CD4-positive, alpha-beta T cell treated with Interleukin-6 at 100 ng/mL for 8 hours (primary cell): ENCODE results near the gene ARF3.

Experiments used
- DNase-seq: peaks from one replicate; pipeline ENCODE4 v3.0.0-alpha.2; 2020; ENCODE audit warnings: mixed read lengths, low spot score

The ARF3 gene

DNA sequence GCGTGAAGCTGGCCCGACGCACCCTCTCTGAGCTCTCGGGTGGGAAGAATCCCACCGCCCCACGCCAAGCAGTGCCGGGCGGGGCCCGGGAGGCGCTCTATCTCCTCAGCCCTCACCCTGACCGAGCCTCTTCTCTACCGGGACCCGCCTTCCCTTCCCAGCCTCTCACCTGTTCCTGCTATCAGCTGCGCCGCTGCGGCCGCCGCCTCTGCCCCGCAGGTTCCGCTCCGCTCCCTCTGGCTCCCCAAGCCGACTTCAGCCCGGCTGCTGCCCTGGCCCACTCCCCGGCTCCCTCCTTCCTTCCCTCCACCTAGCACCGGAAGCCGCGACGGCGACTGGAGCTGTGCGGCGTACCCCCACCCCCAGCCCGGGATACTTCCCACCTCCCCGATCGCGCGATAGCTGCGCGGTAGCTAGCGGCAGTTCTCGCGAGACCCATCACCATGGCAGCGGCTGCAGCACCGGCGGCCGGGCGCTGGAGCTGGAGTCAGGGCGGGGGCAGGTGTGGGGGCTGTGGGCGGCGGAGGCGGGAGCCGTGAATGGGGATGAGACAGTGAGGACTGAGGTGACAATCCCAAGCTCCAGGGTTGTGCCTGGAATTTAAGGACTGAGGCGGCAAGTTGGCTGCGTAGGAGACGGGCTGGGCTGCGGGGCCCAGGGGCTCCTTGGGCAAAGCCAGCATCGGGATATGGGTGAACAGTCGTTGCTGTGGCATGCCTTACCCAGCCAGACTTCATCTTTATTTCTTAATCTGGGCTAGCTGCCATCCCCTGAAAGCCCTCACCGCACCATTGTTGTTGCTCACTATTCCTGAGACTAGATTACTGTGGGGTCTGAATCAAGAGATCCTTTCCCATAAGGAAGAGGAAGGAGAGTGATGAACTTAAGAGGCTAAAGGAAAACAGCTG, at the start of gene ARF3:
ARF3 (minus strand) TSS at position 347 of the 908 bp plus-strand sequence. CDS start 16,392 bp downstream, outside the sequence.
- peak; percentile 92 for DNase-seq

DNA sequence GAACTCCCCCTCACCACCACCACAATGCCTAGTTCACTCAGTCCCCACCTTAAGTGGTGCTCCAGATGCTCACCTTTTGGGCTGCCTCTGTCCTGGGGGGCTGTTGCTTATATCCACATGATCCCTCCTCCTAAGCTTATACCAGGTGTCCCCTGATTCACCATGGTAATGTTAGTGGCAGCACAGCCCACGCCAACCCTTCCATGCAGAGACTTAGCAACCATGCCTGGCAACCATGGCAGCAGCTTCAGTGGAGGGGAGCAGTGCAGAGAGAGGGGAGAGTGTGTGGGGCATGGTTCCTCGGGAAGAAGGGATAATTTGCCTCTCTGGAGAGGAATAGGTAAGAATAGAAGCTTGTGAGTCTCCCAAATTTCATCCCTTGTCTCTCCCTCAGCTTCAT, 43.1 kb upstream of the ARF3 start:
- DNase-seq, result no peak

DNA sequence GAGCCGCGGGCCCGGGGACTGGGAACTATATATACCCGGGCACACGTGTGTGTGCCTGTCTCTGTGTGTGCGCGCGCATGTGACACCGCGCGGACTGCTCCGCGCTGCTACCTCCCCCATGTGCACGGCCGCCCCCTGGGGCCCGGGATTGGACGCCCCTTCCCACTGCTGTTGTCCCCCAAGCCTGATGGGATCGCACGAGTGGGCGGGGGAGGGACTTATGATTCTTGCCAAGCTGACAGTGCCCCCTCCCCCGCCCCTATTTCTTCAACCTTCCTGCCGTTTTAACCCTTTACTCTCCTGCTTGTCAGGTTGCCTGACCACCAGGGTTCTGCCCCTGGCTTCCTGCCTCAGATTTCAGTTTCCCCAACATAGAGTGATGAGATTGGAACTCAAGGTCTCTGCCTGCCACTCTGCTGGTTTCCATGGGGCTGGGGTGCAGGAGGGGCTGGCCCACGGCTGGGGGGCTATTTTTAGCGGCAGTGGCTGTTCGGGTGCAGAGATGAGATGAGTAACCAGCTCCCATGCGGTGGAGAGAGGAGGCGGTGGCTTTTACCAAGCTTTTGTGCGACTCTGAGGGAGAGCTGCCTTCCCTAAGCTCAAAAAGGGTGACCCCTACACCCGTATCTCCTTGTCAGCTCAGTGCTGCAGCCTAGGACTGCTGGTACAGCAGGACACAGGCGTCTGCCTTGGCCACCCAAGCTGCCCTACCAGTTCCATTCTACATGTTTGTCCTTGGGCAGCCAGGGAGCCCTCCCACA, 42.3 kb upstream of the ARF3 start, which contains the start of gene DDN:
DDN (minus strand) TSS at position 5 of the 761 bp plus-strand sequence. CDS start 88 bp downstream, outside the sequence.
- no peak for DNase-seq

DNA sequence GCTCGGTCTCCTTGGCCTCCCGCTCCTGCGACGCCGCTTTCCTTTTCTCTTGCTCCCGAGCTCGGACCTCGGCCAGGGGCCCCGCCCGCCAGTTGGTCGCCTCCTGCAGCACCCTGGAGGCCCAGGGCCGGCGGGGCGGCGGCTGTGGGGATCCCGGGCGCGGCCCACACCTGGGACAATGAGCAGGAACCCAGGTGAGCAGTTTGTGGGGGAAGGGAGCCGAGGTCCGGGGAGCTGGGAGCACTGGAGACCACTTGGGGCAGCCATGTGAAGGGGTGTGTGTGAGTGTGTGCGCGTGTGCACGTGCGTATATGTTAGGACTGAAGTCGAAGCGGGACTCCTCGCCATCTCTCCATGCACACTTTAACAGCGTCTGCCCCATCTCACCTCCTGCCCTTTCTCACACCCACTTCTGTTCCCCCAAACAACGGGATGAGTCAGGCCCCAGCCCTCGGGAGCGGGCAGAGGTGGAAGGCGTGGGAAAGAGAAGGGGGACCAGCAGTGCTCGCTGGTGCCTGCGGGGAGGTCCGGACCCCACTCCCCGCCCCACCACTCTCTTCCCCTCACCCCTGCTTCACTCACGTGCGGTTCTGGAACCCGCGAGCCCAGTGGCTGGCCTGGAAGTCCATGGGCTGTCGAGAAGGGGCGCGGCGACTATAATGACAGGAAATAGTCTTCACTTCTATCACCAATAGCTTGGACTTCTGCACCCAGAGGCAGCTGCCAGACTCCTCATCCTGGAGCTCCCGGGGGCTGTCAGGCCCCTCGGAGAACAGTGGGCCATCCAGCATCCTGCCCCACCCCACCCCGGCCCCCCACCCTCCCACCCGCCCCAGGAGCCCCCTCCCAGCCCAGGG, 41.4 kb upstream of the ARF3 start:
- no peak for DNase-seq

DNA sequence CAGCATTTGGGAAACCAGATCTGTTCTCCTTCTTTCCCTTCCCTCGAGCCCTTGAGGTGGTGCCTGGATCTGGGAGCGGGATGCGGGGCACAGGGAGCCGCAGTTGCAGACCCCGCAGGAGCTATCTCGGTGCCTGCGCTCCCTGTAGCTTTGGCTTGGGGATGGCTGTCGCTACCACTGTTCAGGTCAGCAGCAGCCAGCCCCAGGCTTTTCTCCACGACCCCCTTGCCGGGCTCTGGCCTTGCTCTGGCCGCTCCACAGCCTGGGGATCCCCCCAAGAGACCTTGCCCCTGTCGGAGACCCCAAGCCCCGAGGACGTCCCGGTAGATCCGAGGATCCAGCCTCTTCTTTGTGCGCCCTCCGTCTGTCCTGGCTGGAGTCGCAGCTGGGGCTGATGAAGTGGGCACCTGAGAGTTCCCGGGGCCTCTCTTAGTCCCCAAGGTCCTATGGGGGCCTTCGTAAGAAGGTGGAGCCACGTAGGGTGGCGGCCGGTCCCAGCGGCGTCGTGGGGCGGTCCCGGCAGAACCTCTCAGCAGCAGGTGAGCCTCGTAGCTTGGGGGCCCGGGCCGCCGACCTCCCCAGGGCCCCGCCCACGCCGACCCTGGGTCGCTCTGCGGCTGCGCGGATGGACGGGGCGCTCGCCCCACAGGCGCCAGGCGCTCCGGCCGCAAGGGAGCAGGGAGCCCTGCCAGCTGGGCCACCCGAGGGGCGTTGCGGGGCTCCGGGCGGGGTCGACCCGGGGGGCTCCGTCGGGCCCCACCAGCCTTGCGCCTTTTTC, 40.6 kb upstream of the ARF3 start:
- no peak for DNase-seq

DNA sequence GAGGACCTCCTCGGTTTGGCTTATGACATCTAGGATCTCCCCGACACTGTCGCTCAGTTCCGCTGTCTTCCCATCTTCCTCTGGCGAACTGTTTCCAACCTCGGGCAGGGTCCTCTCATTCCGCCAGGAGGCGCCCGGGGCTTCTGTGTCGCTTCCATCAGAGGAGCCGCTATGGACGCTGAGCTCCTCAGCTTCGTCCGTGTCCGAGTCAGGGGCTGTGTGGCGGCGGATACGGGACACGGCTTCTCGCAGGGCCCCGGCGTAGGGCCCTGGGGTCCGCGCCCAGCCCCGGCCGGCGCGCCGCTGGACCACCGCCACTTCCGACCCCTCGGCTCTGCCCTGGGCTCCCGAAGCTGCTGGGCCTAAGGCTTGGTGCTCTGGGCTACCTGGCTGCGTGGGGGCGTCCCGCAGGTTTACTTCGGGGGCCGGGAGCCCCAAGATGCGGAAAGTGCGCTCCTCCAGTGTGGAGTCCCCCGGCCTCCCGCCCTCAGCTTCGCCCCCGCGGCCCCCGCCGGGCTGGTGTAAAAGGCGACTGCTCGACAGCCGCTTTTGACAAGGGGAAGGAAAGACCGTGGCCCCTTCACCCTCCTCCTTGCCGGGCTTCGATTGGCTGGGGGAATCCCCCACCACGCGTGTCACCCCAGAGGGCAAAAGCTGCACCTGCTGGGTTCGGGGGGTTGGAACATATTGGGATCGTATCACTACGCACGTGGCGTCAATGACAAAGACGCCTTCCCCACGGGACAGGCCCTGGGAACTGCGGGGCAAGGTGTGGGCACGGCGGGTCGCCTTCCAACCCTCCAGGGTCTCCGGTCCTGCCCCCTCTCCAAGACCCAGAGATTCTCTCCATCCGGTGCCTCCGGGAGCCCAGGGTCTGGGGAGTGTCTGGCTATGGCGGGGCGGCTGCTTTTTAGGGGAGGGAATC, 39.8 kb upstream of the ARF3 start:
- peak; percentile 48 for DNase-seq

DNA sequence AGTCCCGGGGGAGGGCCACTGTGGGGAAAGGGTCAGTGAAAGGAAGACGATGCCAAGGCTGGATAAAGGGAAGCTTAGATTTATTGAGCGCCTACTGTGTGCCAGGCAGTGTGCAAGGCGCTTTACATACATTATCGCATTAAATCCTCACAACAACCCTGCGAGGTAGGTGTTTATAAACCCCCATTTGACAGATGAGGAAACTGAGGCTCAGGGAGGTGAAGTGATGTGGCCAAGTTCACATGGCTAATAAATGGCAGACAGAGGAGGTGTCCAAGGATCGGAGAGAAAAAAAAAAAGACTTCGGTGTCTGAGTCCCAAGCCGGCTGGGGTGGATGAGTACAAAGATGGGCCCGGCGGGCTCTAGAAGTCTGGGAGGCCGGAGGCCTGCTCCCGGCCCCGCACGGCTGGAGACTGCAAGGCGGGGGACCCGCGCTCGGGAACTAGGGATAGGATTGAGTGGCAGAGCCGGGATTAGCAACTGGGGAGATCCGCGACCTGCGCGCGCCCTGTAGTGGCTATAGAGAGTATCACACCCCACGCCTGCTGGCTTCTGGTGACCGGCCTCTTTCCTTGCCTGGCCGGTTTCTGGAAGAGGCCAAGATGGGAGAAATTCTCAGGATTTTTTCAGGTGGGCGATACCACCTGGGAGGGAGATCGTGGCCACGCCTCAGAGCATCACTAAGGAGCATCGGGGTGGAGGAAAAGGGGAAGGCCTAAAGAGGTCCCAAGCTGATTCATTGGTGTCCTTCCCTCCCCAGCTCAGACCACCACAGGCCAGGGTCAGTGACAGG, 38.0 kb upstream of the ARF3 start:
- DNase-seq, result no peak

DNA sequence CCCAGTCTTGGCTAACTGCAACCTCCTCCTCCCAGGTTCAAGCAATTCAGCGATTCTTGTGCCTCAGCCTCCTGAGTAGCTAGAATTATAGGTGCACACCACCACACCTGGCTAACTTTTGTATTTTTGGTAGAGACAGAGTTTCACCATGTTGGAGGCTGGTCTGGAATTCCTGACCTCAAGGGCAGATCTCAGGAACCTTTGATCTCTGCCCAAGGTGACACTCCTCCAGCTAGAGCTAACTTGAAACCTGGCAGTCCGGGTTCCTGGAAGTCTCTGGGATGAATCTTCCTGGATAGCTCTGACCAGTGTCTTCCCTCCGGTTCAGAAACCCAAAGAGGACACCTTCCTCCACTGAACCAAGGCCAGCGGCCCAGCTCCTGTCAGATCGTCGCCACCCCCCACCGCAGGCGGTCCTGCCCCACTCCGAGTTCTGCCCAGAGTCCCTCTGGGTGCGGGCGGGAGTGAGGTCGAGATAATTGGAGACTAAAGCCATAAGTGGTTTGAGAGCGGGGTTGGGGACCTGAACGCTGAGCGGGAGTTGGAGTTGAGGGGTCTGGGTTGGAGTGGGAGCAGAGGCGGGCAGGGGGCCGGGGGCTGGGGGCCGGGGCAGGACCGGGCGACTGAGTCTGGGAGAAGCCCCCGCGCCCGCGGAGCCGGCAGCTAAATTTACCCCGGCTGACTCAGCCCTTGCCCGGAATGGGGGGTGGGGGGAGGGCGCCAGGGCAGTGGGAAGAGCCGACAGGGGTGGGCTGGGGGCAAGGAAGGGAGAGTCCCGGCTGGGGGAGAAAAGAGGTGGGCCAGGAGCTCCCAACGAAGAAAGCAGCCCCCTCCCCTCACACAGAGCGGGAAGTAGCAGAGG, 37.2 kb upstream of the ARF3 start:
- DNase-seq, result no peak

DNA sequence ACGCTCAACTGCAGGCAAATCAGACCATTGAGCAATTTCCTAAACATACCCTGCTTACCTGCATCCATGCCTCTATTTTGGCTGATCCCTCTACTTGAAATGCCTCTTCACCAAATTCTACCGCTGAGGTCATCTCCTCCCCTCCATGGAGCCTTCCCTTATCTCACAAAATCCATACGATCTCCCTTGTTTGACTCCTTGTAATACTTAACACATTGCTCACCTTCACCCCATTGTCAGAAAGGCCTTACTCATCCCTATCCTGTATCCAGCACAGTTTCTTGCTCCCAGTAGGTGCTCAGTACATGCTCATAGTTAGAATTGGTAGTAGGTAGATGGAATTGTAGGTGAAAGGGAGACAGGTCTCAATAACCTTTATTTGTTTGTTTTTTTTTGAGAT, 36.5 kb upstream of the ARF3 start:
- DNase-seq, result no peak

DNA sequence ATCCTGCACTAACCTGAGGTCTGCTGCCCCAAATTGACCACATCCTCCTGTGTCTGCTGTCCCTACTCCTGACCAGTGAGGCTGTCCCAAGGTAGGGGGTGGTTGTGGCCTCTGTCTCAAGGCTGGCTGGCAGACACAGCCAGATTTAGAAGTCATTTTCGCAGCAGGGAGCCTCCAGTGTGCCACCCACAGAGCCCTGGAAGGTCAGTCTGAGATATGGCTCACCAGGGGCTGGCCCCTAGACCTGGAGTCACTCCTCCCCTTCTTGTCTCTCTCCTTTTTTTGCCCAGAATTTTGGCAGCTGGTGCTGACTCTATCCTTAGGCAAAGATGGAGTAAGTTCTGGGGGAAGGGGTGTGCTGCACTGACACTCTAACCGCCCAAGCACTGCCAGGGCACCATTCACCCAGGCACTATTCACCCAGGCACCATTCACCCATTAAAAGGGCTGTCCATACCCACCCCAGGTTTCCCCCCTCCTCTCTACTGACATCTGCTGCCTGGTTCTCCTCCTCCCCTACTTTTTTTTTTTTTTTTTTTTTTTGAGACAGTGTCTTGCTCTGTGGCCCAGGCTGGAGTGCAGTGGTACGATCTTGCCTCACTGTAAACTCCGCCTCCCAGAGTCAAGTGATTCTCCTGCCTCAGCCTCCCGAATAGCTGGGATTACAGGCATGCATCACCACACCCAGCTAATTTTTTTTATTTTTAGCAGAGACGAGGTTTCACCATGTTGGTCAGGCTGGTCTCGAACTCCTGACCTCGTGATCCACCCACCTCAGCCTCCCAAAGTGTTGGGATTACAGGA, 34.2 kb upstream of the ARF3 start:
- no peak for DNase-seq

DNA sequence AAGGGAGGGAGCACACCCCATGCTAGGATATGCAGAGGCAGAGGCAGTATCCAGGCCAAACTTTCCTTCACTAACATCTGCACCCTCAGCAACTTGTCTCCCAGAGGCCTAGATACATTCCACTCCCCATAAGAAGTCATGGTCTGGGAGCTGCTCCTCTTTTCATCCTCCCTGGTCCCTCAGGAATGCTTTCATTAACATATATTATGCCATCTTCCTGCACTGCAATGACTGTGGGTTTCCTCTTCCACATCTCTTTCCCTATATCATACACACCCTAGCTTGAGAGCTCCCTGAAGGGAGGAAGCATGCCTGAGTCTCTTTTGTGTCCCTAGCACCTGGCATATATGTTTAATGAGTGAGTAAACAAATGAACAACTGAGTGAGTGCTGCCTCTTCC, 33.3 kb upstream of the ARF3 start:
- no peak for DNase-seq

DNA sequence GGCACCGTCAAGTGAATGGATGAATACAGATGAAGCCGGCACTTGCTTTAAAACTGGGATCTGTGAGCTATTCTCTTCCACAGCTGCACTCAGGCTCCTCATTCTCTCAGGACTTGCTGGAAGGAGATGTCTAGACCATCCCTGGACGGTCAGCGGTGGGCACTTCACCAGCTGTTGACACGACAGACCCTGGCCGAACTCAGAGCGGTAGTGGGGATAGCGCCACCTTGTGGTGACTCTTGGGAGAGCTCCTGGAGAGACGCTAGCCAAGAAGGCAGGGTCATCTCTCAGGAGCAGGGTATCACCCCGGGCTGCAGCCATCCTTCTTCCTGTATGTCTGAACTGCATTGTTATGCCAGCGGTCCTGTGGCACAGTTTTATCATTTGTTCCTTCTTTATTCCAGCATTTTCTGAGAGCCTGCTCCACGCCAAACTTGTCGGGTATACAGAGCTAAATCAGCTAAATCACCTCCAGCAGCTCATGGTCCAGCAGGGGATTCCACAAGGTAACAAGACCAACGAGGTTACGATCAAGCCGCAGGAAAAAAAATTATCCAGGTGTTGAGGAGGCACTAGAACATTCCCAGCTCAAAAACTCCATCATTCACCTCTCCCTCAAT, 30.9 kb upstream of the ARF3 start:
- DNase-seq, result peak; percentile 62

DNA sequence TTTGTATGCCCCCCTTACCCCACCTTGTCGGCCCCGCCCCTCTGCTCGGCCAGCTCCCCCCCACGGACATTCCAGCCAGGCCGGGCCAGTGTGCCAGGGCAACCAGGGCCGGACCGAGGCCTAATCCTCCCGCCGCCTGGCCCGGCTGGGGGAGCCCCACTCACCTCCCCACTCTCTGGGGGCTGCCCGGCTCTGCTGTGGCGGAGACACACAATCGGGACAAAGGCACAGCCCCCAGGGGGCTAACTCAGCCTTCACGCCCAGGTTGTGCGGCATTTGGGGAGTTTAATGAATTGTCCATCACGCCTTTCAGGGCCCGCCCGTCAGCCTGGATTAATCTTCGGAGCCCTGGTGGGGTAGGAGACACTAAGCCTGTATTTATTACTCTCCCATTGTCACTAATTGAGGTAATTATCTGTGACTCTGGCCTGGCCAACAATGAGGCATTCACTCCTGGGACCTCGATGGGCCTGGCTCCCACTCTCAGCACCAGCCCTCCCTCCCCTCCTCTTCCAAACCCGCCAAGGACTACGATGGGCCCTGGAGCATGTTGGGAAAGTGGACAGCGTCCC, 29.5 kb upstream of the ARF3 start:
- DNase-seq, result no peak

DNA sequence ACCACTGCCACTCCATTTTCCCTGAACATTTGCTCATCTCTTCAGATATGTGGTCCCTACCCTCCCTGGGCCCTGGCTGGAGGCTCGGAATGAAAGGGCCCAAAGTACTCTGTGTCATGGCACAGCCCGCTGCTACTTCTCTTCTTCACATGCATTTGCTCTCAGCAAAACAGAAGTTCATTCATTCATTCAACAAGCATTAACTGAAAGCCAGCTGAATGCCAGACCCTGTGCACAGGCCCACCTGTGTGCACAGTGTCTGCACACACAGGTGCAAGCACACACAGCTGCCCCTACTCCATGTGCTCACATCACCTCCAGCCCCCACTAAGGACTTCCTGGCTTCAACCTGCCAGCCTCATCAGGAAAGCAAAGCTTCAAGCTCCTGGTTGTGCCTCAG, 28.6 kb upstream of the ARF3 start:
- no peak for DNase-seq

DNA sequence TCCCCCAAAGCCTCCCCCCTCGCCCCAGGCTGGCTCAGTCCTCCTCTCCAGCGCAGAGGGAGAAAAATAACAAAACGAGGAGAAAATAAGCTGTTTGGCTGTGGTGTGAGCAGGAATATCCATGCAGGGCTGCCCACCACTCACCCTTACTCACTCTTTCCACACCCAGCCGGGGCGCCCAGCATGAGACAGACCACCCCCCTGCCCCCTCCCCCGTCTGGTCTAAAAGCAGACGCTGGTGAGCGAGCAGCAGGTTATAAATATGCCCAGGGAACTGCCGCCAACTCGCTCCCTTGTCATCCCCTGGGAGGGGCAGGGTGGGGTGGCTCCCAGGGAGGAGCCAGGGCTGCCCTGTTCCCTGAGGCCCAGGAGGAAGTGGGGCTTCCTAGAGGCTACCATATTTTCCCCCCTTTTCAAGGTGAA, 28.2 kb upstream of the ARF3 start:
- no peak for DNase-seq

DNA sequence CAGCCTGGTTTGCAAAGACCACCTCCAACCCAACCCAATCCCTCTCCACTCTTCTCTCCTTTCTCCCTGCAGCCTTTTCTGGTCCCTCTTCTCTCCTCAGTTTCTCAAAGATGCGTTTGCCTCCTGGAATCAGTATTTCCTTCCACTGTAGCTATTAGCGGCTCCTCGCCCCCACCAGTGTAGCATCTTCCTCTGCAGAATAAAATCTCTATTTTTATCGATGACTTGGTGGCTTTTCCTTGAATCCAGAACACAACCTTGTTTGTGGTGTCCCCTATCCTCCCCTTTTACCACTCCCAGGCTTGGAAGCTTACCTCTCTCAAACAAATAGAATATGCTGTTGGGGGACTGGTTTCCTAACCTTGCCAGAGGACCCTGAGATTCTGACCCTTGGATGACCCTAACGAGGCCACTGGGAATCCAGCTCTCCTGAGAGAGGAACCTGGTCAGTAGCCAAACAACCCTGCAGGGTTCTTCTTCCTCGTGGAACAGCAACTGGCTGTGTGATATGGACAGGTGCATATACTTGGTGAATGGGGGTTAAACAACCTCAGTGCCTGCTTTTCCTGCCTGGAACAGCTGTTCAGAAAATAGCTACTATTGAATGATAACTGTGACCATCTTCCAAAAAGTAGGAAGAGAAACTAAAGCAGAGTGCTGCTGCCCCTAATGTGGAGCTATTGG, 25.3 kb upstream of the ARF3 start:
- no peak for DNase-seq
